HG03097 (cell line): ENCODE measurements around the gene NUDT1.

Experiments used
- ATAC-seq: cut with Tn5 transposase; IDR thresholded peaks from one replicate; pipeline ENCODE4 v1.9.1; 2021; ENCODE audit not compliant: unreplicated experiment, low FRiP score

The NUDT1 gene

DNA sequence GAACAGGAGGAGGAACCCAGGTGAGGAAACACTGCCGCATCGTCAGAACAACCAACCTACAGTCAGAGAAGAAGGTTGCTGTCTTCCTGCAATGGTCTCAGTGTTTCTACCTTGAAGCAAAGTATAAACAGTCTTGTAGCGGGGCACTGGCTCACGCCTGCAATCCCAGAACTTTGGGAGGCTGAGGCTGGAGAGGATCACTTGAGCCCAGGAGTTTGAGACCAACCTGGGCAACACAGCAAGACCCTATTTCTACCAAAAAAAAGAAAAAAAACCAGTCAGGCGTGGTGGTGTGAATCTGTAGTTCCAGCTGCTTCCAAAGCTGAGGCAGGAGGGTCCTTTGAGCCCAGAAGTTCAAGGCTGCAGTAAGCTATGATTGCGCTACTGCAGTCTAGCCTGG, 48.9 kb downstream of the NUDT1 start:
- ATAC-seq: no peak

DNA sequence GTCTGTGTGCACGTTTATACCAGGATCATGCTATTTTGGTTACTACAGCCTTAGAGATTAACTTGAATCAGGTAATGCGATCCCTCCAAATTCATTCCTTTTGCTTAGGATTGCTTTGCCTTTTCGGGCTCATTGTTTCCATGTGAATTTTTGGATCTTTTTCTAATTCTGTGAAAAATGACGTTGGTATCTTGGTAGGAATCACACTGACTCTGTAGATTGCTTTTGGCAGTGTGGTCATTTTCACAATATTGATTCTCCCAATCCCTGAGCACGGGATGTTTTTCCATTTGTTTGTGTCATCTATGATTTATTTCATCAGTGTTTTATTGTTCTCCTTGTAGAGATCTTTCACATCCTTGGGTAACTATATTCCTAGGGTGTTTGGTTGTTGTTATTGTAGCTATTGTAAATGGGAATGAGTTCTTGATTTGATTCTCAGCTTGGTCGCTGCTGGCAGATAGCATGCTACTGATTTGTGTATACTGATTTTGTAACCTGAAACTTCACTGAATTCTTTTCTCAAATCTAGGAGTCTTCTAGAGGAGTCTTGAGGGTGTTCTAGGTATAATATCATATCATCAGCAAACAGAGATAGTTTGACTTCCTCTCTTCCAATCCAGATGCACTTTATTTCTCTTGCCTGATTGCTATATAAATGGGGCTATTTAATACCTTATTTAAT, 54.1 kb downstream of the NUDT1 start:
- no peak for ATAC-seq

DNA sequence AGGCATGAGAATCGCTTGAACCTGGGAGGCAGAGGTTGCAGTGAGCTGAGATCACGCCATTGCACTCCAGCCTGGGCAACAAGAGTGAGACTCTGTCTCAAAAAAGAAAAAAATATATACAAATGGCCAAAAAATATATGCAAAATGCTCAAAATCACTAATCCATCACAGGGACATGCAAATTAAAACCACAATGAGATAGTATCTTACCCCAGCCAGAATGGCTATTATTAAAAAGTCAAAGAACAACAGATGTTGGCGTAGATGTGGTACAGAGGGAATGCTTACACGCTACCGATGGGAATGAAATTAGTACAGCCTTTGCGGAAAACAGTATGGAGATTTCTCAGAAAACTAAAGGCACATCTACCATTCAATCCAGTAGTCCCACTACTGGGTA, 54.8 kb downstream of the NUDT1 start:
- no peak for ATAC-seq

DNA sequence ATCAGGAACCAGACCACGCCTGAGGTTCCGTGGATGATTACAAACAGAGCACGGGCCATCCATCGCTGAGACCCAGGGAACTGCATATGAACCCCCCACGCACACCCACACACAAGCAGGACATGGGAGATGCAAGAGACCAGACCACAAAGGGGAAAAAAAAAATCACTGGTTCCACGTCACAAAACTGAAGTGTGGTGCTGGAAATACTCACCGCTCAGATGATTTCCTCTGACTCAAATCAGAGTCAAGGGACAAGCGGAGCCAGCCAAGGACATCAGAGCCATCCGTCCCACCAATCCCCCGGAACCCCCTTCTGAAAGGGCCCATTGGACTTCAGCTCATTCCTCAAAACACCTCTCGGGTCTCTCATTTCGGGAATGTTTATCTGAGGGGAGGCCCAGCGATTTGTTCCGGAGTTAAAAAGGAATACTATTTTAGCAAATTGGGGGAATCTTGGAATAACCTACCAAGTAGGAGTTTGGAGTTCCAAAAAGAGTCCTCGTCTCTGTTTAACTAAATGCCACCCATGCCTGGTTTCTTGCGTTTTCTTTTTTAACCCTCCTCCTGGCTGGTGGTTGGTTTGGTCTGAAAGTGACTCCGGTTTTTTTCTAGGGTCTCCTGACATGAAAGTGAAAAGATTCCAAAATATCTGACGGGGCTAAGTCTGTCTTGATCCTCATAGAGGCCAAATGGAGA, 57.3 kb downstream of the NUDT1 start:
- ATAC-seq: peak; percentile 38

DNA sequence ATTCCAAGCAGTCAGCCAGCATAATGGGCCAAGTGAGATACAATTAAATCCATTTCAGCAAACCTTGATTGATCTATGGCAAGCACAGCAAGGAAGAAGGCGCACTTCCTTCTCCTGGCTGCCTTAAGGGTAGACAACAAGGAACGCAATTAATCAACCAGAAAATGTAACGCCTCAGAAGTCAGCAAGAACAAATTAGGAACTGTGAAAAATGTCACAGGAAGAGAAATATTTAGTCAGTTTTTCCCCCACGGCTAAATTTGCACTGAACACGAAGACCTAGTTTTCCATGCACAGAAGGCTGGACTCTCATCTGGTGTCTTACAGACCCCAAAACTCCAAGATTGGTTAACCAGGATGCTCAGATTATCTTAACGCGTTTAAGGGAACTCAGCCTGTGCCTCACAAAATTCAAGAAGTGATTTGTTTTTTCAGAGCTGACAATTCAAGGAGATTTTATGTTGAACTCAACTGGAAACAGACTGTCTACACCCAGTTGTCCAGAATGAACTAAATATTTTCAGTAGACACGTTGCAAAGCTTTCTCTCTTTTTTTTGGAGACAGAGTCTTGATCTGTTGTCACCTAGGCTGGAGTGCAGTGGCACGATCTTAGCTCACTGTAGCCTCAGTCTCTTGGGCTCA, 58.0 kb downstream of the NUDT1 start:
- no peak for ATAC-seq
